Endothelial cell of umbilical vein (primary cell): ENCODE measurements around the gene RPH3AL. TPM values are rescaled to one million over a fixed set of nuclear protein-coding genes. Genes with fewer than 3 reads are reported as not detected.

Source experiments
- BruUV-seq: library from RNA; stranded (reverse); fragments of 400-500 nt; replicated peaks from 2 replicates; lab custom pipeline; 2021; lab: Mats Ljungman, UMichigan
- CTCF ChIA-PET: fragments of 300-600, 350-600 bp; sonication (Branson Sonifier 250); formaldehyde crosslinking; loops from one replicate; lab custom pipeline; 2021; ENCODE audit warnings: antibody characterized with exemption, inconsistent platforms; lab: Charles Lee
- POLR2A ChIA-PET: fragments of 300-600, 350-600 bp; sonication (Branson Sonifier 250); formaldehyde crosslinking; loops from one replicate; lab custom pipeline; 2021; ENCODE audit warnings: antibody characterized with exemption, inconsistent platforms; lab: Charles Lee
- DNase-seq: peaks from one replicate; pipeline ENCODE4 v3.0.0-alpha.2; 2011; ENCODE audit warnings: low read depth, low spot score
- FAIRE-seq: peaks from 2 replicates; lab custom pipeline; 2011; peaks lifted over from hg19 to GRCh38; lab: Jason Lieb, UNC
- H2AFZ ChIP-seq: 2 replicates; pipeline ENCODE4 v1.6.0; 2012; ENCODE audit warnings: low read depth, low read length, control low read depth, inconsistent platforms
- H3K27ac ChIP-seq: 2 replicates; pipeline ENCODE4 v1.5.1; 2011; ENCODE audit warnings: low read depth, mild to moderate bottlenecking, control low read depth, low read length, moderate library complexity; ENCODE audit not compliant: insufficient read depth
- H3K27me3 ChIP-seq, 2 experiments: 2 replicates each; pipeline versions ENCODE4 v1.6.0 to v1.6.1; 2011; ENCODE audit warnings: low read length in 2 of 2, mixed read lengths in 1 of 2; ENCODE audit not compliant: control insufficient read depth in 2 of 2, insufficient read depth in 2 of 2
- H3K36me3 ChIP-seq, 2 experiments: 2 replicates in 1 of 2; 3 replicates in 1 of 2; pipeline ENCODE4 v1.5.1; 2011; ENCODE audit warnings: low read length in 2 of 2, mild to moderate bottlenecking in 1 of 2, moderate library complexity in 1 of 2; ENCODE audit not compliant: control insufficient read depth in 2 of 2, insufficient read depth in 2 of 2; ENCODE audit errors: extremely low read depth in 1 of 2
- H3K4me1 ChIP-seq: 3 replicates; pipeline ENCODE4 v1.5.1; 2011; ENCODE audit warnings: mild to moderate bottlenecking, low read length; ENCODE audit not compliant: control insufficient read depth, insufficient read depth; ENCODE audit errors: extremely low read depth
- H3K4me2 ChIP-seq: 2 replicates; pipeline ENCODE4 v1.6.1; 2011; ENCODE audit warnings: low read length, control low read depth, mixed read lengths; ENCODE audit not compliant: insufficient read depth
- H3K4me3 ChIP-seq, 3 experiments: fragments of 200-600 bp in 1 of 3; sonication (generic), shearing (Covaris generic) in 1 of 3; replicated peaks in 1 of 3; 2 replicates each; pipeline ENCODE4 v1.5.1; 2011 to 2016; ENCODE audit warnings: control low read depth in 3 of 3, low read length in 3 of 3, mild to moderate bottlenecking in 2 of 3, inconsistent platforms in 1 of 3, low read depth in 1 of 3, moderate library complexity in 1 of 3; ENCODE audit not compliant: insufficient read depth in 1 of 3
- H3K79me2 ChIP-seq: 2 replicates; pipeline ENCODE4 v1.6.0; 2012; ENCODE audit warnings: low read length, inconsistent platforms; ENCODE audit not compliant: control insufficient read depth, insufficient read depth
- H3K9ac ChIP-seq: replicated peaks from 2 replicates; pipeline ENCODE3; 2011; ENCODE audit warnings: low read length, control low read depth; ENCODE audit not compliant: insufficient read depth; ENCODE audit errors: extremely low read depth
- H3K9me1 ChIP-seq: replicated peaks from 3 replicates; pipeline ENCODE4 v1.6.0; 2011; ENCODE audit warnings: mild to moderate bottlenecking, low read length; ENCODE audit not compliant: control insufficient read depth, insufficient read depth; ENCODE audit errors: extremely low read depth
- H3K9me3 ChIP-seq: replicated peaks from 2 replicates; pipeline ENCODE4 v1.5.1; 2012; ENCODE audit warnings: low read length, inconsistent platforms; ENCODE audit not compliant: control insufficient read depth, insufficient read depth
- H4K20me1 ChIP-seq: replicated peaks from 2 replicates; pipeline ENCODE3; 2011; ENCODE audit warnings: mild to moderate bottlenecking, low read length; ENCODE audit not compliant: control insufficient read depth, insufficient read depth; ENCODE audit errors: extremely low read depth
- EZH2 ChIP-seq: IDR thresholded peaks from 2 replicates; pipeline ENCODE4 v1.6.1; 2012; ENCODE audit warnings: borderline replicate concordance, low read depth, mild to moderate bottlenecking, moderate library complexity, low read length, inconsistent platforms; ENCODE audit not compliant: severe bottlenecking
- FOS ChIP-seq: IDR thresholded peaks from 2 replicates; pipeline ENCODE4 v1.6.1; 2011; ENCODE audit warnings: mild to moderate bottlenecking, low read length, moderate library complexity, borderline replicate concordance; ENCODE audit not compliant: insufficient read depth
- GATA2 ChIP-seq: IDR thresholded peaks from 2 replicates; pipeline ENCODE4 v1.7.0; 2011; ENCODE audit warnings: low read depth, mild to moderate bottlenecking, moderate library complexity, mixed read lengths, low read length; ENCODE audit not compliant: insufficient read length, insufficient read depth
- JUN ChIP-seq: IDR thresholded peaks from 2 replicates; pipeline ENCODE4 v1.6.1; 2011; ENCODE audit warnings: borderline replicate concordance, low read depth; ENCODE audit not compliant: insufficient read length, insufficient read depth
- MYC ChIP-seq: IDR thresholded peaks from one replicate; pipeline ENCODE4 v1.6.1; 2011; ENCODE audit warnings: mild to moderate bottlenecking, low read depth, low read length
- POLR2A ChIP-seq: IDR thresholded peaks from 2 replicates; pipeline ENCODE4 v1.6.1; 2012; ENCODE audit warnings: low read depth, mild to moderate bottlenecking, control low read depth, low read length
- POLR2AphosphoS5 ChIP-seq: IDR thresholded peaks from 2 replicates; pipeline ENCODE4 v1.6.1; 2012; ENCODE audit warnings: low read depth, mild to moderate bottlenecking, control low read depth, low read length, moderate library complexity; ENCODE audit not compliant: insufficient read depth
- dilution Hi-C: fragments of 300-500 bp; cut with MboI; formaldehyde crosslinking; loops from one replicate; pipeline ENCODE4 v1.15.0; 2019; ENCODE audit warnings: low sequenced_read_pairs; ENCODE audit not compliant: extremely low pct_ligation_motif_present
- intact Hi-C: fragments of 100-400 bp; cut with micrococcal nuclease; formaldehyde crosslinking; loops from one replicate; pipeline ENCODE4 v1.10.0; 2022
- polyA plus RNA-seq, 4 experiments: library from polyadenylated mRNA; depleted of rRNA in 3 of 4; stranded (reverse) in 3 of 4; unstranded in 1 of 4; fragments of >200 nt; gene quantifications; 2 replicates each; pipeline versions ENCODE4 v1.2.1 to v1.2.3, GENCODE V29; 2011 to 2012; ENCODE audit warnings: missing spikeins in 1 of 4
- total RNA-seq: library from RNA; stranded (reverse); gene quantifications from 2 replicates; pipeline ENCODE4 v1.2.3, GENCODE V29; 2021
- TF ChIP-seq, protein P1 (sequence below): IDR thresholded peaks from 2 replicates; pipeline ENCODE4 v1.6.1; 2011; ENCODE audit not compliant: insufficient read depth, insufficient read length
- TF ChIP-seq, protein P2 (sequence below), 2 donors: IDR thresholded peaks; 1 replicate in 1 of 2; 2 replicates in 1 of 2; pipeline ENCODE4 v1.5.1; 2011; ENCODE audit warnings: low read length in 2 of 2, mild to moderate bottlenecking in 2 of 2, moderate library complexity in 2 of 2, control low read depth in 1 of 2, inconsistent platforms in 1 of 2, low read depth in 1 of 2; ENCODE audit not compliant: insufficient read depth in 1 of 2; ENCODE audit errors: extremely low read depth in 1 of 2

Gene RPH3AL
- total and polyA plus RNA-seq, 2 donors (not counting 3 experiments of a cell fraction or from before 2014, with no cell fraction given), result 4.1 to 7.0 TPM

DNA sequence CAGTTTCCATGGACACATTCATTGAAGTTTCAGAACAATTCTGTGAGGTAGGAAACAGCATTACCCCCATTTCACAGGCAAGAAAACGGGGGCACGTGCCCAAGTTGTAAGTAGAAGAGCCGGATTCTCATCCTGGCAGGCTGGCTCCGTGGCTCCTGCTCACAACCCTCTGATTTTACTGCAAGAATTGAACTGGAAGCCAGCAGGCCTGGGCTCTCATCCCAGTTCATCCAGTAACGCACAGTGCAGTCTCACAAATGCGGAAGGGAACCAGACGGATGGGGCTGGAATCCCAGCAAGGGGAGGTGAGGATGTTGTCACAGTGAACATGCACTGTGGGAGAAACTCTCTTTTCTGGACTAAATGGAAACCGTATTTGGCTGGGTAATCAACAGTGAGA, 130.4 kb downstream of the RPH3AL start:
- Histone ChIP-seq H3K79me2 (no peaks in the 10 kb centered on the region), H3K27me3 (no peaks in the 10 kb centered on the region), H3K4me3 (no peak overlapping the region), H2AFZ (no peak overlapping the region), H3K9me3 (no peaks in the 10 kb centered on the region), H3K4me1 (peaks cover 3% of the 10 kb centered on the region), H3K9me1 (no peaks in the 10 kb centered on the region), H3K4me2 (no peak overlapping the region), H3K9ac (no peak overlapping the region), H4K20me1 (no peaks in the 10 kb centered on the region), H3K36me3 (no peaks in the 10 kb centered on the region), H3K27ac (no peak overlapping the region)
- TF ChIP-seq EZH2 (no peak), JUN (no peak), GATA2 (no peak), POLR2A (no peak), POLR2AphosphoS5 (no peak), FOS (no peak), MYC (no peak)
- TF ChIP-seq, protein P1, sequence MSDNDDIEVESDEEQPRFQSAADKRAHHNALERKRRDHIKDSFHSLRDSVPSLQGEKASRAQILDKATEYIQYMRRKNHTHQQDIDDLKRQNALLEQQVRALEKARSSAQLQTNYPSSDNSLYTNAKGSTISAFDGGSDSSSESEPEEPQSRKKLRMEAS, result no peak
- TF ChIP-seq, protein P2, sequence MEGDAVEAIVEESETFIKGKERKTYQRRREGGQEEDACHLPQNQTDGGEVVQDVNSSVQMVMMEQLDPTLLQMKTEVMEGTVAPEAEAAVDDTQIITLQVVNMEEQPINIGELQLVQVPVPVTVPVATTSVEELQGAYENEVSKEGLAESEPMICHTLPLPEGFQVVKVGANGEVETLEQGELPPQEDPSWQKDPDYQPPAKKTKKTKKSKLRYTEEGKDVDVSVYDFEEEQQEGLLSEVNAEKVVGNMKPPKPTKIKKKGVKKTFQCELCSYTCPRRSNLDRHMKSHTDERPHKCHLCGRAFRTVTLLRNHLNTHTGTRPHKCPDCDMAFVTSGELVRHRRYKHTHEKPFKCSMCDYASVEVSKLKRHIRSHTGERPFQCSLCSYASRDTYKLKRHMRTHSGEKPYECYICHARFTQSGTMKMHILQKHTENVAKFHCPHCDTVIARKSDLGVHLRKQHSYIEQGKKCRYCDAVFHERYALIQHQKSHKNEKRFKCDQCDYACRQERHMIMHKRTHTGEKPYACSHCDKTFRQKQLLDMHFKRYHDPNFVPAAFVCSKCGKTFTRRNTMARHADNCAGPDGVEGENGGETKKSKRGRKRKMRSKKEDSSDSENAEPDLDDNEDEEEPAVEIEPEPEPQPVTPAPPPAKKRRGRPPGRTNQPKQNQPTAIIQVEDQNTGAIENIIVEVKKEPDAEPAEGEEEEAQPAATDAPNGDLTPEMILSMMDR (IDR thresholded peaks at IDR 0.05; ENCODE audit: extremely low read depth in 1 of 2, insufficient read depth in 1 of 2, low read depth in 1 of 2, low read length in 2 of 2), result no peak
- intact Hi-C loops (no loop called here), dilution Hi-C loops (no loop called here)
- ChIA-PET POLR2A (no interaction called here), CTCF (no interaction called here)
- FAIRE-seq, result no peak
- no peak for DNase-seq
- BruUV-seq, result no TSS peak
